Measurements from ENCODE around the gene MAST4. TPM values are rescaled to one million over a fixed set of nuclear protein-coding genes. Genes with fewer than 3 reads are reported as not detected.

MAST4 gene
- total RNA-seq, 1 donor, result 12.7 TPM

GRCh38 chr5:67141644-67142043 lies 545.5 kb downstream of the MAST4 start:
- H3K79me2 ChIP-seq (ENCODE audit: insufficient read depth, low read length), result no peaks in the 10 kb centered on the region
- H3K4me1 ChIP-seq (ENCODE audit: insufficient read depth, low read length), result no peaks in the 10 kb centered on the region
- no peaks in the 10 kb centered on the region for H3K9me3 ChIP-seq (ENCODE audit: low read depth, low read length)
- H4K20me1 ChIP-seq (ENCODE audit: insufficient read depth, low read length), result no peaks in the 10 kb centered on the region
- H3K4me2 ChIP-seq (ENCODE audit: insufficient read depth, low read length), result no peak overlapping the region
- H3K4me3 ChIP-seq (ENCODE audit: insufficient read depth, low read length), result no peak overlapping the region
- peaks cover 13% of the 10 kb centered on the region for H3K36me3 ChIP-seq (ENCODE audit: insufficient read depth, low read length)
- TF ChIP-seq CTCF (IDR thresholded peaks at IDR 0.05; ENCODE audit: extremely low read depth, low read depth, low read length), result no peak
- no peak for DNase-seq (ENCODE audit: insufficient read length, low spot score, missing footprints)
- no peaks in the 10 kb centered on the region for H3K27me3 ChIP-seq (ENCODE audit: insufficient read depth, low read length)
- H3K27ac ChIP-seq (ENCODE audit: low read depth, low read length), result no peak overlapping the region
- H2AFZ ChIP-seq (ENCODE audit: low read length), result no peak overlapping the region

GRCh38 chr5:67142816-67143215 lies 546.6 kb downstream of the MAST4 start:
- Histone ChIP-seq H3K4me1 (ENCODE audit: insufficient read depth, low read length) (no peaks in the 10 kb centered on the region), H3K79me2 (ENCODE audit: insufficient read depth, low read length) (no peaks in the 10 kb centered on the region), H3K4me2 (ENCODE audit: insufficient read depth, low read length) (no peak overlapping the region), H4K20me1 (ENCODE audit: insufficient read depth, low read length) (no peaks in the 10 kb centered on the region), H3K27me3 (ENCODE audit: insufficient read depth, low read length) (no peaks in the 10 kb centered on the region), H3K9me3 (ENCODE audit: low read depth, low read length) (no peaks in the 10 kb centered on the region), H2AFZ (ENCODE audit: low read length) (no peak overlapping the region), H3K36me3 (ENCODE audit: insufficient read depth, low read length) (peaks cover 13% of the 10 kb centered on the region), H3K4me3 (ENCODE audit: insufficient read depth, low read length) (no peak overlapping the region), H3K27ac (ENCODE audit: low read depth, low read length) (no peak overlapping the region)
- TF ChIP-seq CTCF (IDR thresholded peaks at IDR 0.05; ENCODE audit: extremely low read depth, low read depth, low read length), result no peak
- DNase-seq (ENCODE audit: insufficient read length, low spot score, missing footprints), result no peak

- Histone ChIP-seq H3K27ac (ENCODE audit: low read depth, low read length) (no peak overlapping the region), H3K4me1 (ENCODE audit: insufficient read depth, low read length) (no peaks in the 10 kb centered on the region), H3K36me3 (ENCODE audit: insufficient read depth, low read length) (peaks cover 13% of the 10 kb centered on the region), H3K4me2 (ENCODE audit: insufficient read depth, low read length) (no peak overlapping the region), H2AFZ (ENCODE audit: low read length) (no peak overlapping the region), H3K4me3 (ENCODE audit: insufficient read depth, low read length) (no peak overlapping the region), H3K79me2 (ENCODE audit: insufficient read depth, low read length) (no peaks in the 10 kb centered on the region), H3K27me3 (ENCODE audit: insufficient read depth, low read length) (no peaks in the 10 kb centered on the region), H4K20me1 (ENCODE audit: insufficient read depth, low read length) (no peaks in the 10 kb centered on the region), H3K9me3 (ENCODE audit: low read depth, low read length) (no peaks in the 10 kb centered on the region)
- no peak for TF ChIP-seq CTCF (IDR thresholded peaks at IDR 0.05; ENCODE audit: extremely low read depth, low read depth, low read length)
- DNase-seq (ENCODE audit: insufficient read length, low spot score, missing footprints), result no peak
Measured at GRCh38 chr5:67143549-67143948, 547.4 kb downstream of the MAST4 start.

GRCh38 chr5:67144183-67144639 lies 548.0 kb downstream of the MAST4 start:
- no peaks in the 10 kb centered on the region for H3K27me3 ChIP-seq (ENCODE audit: insufficient read depth, low read length)
- DNase-seq (ENCODE audit: insufficient read length, low spot score, missing footprints), result no peak

More at GRCh38 chr5:67144183-67144639, 548.0 kb downstream of the MAST4 start:
- Histone ChIP-seq H3K4me3 (ENCODE audit: insufficient read depth, low read length) (no peak overlapping the region), H2AFZ (ENCODE audit: low read length) (no peak overlapping the region), H4K20me1 (ENCODE audit: insufficient read depth, low read length) (no peaks in the 10 kb centered on the region), H3K36me3 (ENCODE audit: insufficient read depth, low read length) (peaks cover 13% of the 10 kb centered on the region), H3K4me2 (ENCODE audit: insufficient read depth, low read length) (no peak overlapping the region), H3K79me2 (ENCODE audit: insufficient read depth, low read length) (no peaks in the 10 kb centered on the region), H3K9me3 (ENCODE audit: low read depth, low read length) (no peaks in the 10 kb centered on the region), H3K27ac (ENCODE audit: low read depth, low read length) (no peak overlapping the region), H3K4me1 (ENCODE audit: insufficient read depth, low read length) (no peaks in the 10 kb centered on the region)
- TF ChIP-seq CTCF (IDR thresholded peaks at IDR 0.05; ENCODE audit: extremely low read depth, low read depth, low read length), result no peak
